ENCODE measurements around the gene PRKCE. TPM values are rescaled to one million over a fixed set of nuclear protein-coding genes. Genes with fewer than 3 reads are reported as not detected.

PRKCE gene
- total and polyA plus RNA-seq, 4 experiments from 2014 or later: 1.8 to 21.7 (median 11.0) TPM

- Histone ChIP-seq H3K27me3 (ENCODE audit: insufficient read depth, low read length) (no peaks in the 10 kb centered on the region), H3K4me1 (ENCODE audit: insufficient read depth, low read length) (no peaks in the 10 kb centered on the region), H3K36me3 (ENCODE audit: insufficient read depth, low read length) (no peaks in the 10 kb centered on the region), H3K27ac (ENCODE audit: low read depth, low read length) (no peak overlapping the region), H3K9me3 (ENCODE audit: control insufficient read depth in 1 of 2, low read length in 2 of 2) (no peaks in the 10 kb centered on the region), H3K4me3 (ENCODE audit: low read length in 2 of 2) (no peak overlapping the region)
- no peak for DNase-seq
- H3K36me3 Mint-ChIP-seq: peaks cover 22 to 44% of the 10 kb centered on the region in 2 donors
- intact Hi-C loops (cut with micrococcal nuclease): no loop called here
- peaks cover 2 to 25% (median 15%) of the 10 kb centered on the region in 8 donors for H3K9me3 Mint-ChIP-seq
- no peak overlapping the region for H3K4me3 Mint-ChIP-seq
- H3K27me3 Mint-ChIP-seq: no peaks in the 10 kb centered on the region
- ChIA-PET POLR2A (ENCODE audit: partially characterized antibody) (no interaction called here), CTCF (ENCODE audit: partially characterized antibody) (no interaction called here)
- peaks cover 0 to 4% (median under 1%) of the 10 kb centered on the region in 4 donors for H3K4me1 Mint-ChIP-seq
- H3K27ac Mint-ChIP-seq: no peak overlapping the region
These were observed 227.9 kb downstream of the PRKCE start for GRCh38 chr2:45879406-45879805.

DNA sequence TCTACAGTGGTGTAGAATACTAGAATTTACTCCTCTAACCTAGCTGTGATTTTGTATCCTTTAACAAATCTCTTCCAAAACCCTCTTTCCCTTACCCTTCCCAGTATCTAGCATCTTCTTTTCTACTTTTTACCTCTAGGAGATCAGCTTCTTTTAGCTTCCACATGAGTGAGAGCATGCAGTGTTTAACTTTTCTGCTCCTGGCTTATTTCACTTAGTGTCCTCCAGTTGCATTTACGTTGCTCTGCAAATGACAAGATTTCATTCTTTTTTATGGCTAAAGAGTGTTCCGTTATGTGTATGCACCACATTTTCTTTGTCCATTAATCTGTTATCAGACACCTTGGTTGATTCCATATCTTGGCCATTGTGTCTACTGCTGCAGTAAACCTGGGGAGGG, 228.5 kb downstream of the PRKCE start:
- peaks cover 2 to 25% (median 14%) of the 10 kb centered on the region in 8 donors for H3K9me3 Mint-ChIP-seq
- H3K4me3 Mint-ChIP-seq: no peak overlapping the region
- DNase-seq: no peak
- no peak overlapping the region for H3K27ac ChIP-seq (ENCODE audit: low read depth, low read length)
- ChIA-PET CTCF (ENCODE audit: partially characterized antibody) (no interaction called here), POLR2A (ENCODE audit: partially characterized antibody) (no interaction called here)
- H3K27me3 ChIP-seq (ENCODE audit: insufficient read depth, low read length): no peaks in the 10 kb centered on the region
- no peak overlapping the region for H3K4me3 ChIP-seq (ENCODE audit: low read length in 2 of 2)
- H3K4me1 ChIP-seq (ENCODE audit: insufficient read depth, low read length): no peaks in the 10 kb centered on the region
- H3K9me3 ChIP-seq (ENCODE audit: control insufficient read depth in 1 of 2, low read length in 2 of 2): no peaks in the 10 kb centered on the region
- H3K27ac Mint-ChIP-seq: no peak overlapping the region
- H3K4me1 Mint-ChIP-seq: peaks cover 0 to 4% (median under 1%) of the 10 kb centered on the region in 4 donors
- H3K36me3 Mint-ChIP-seq: peaks cover 20 to 41% of the 10 kb centered on the region in 2 donors
- intact Hi-C loops (cut with micrococcal nuclease): no loop called here
- H3K36me3 ChIP-seq (ENCODE audit: insufficient read depth, low read length): no peaks in the 10 kb centered on the region
- H3K27me3 Mint-ChIP-seq: no peaks in the 10 kb centered on the region

DNA sequence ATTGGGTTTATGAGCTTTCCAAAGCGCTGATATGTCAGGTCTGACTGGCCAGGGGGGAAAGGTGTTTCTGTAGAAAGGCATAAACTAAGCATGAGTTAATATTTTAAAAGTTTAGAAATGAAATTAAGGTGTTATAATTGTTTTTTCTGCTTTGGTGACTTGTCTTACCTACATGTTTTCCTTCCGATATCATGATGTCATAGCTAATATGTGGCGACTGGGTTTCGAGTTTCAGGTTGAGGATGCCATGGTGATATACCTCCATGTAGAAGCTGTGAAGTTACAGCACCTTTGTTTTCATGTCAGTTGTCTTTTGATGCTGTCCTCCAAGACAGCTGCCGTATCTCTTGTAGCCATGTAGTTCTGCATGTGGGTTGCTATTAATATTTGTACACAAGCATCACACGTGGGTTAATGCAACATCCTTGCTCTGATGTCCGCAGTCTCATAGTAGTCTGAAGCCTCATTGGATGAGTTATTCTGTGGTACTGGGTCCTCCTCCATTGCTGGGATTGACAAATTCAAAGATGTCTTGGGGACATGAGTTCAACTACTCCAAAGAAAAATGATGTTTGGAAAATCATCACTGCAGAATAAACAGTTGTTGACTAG, 230.6 kb downstream of the PRKCE start:
- H3K27ac Mint-ChIP-seq: no peak overlapping the region
- H3K27me3 Mint-ChIP-seq: no peaks in the 10 kb centered on the region
- H3K27ac ChIP-seq (ENCODE audit: low read depth, low read length): no peak overlapping the region
- intact Hi-C loops (cut with micrococcal nuclease): no loop called here
- peaks cover 2 to 7% (median 3%) of the 10 kb centered on the region in 8 donors for H3K9me3 Mint-ChIP-seq
- ChIA-PET CTCF (ENCODE audit: partially characterized antibody) (no interaction called here), POLR2A (ENCODE audit: partially characterized antibody) (no interaction called here)
- DNase-seq: no peak
- no peak overlapping the region for H3K4me3 ChIP-seq (ENCODE audit: low read length in 2 of 2)
- no peaks in the 10 kb centered on the region for H3K27me3 ChIP-seq (ENCODE audit: insufficient read depth, low read length)
- no peaks in the 10 kb centered on the region for H3K4me1 ChIP-seq (ENCODE audit: insufficient read depth, low read length)
- H3K4me3 Mint-ChIP-seq: no peak overlapping the region
- H3K36me3 Mint-ChIP-seq: peaks cover 15 to 23% of the 10 kb centered on the region in 2 donors
- no peaks in the 10 kb centered on the region for H3K9me3 ChIP-seq (ENCODE audit: control insufficient read depth in 1 of 2, low read length in 2 of 2)
- peaks cover 0 to 4% (median 2%) of the 10 kb centered on the region in 4 donors for H3K4me1 Mint-ChIP-seq
- H3K36me3 ChIP-seq (ENCODE audit: insufficient read depth, low read length): no peaks in the 10 kb centered on the region

DNA sequence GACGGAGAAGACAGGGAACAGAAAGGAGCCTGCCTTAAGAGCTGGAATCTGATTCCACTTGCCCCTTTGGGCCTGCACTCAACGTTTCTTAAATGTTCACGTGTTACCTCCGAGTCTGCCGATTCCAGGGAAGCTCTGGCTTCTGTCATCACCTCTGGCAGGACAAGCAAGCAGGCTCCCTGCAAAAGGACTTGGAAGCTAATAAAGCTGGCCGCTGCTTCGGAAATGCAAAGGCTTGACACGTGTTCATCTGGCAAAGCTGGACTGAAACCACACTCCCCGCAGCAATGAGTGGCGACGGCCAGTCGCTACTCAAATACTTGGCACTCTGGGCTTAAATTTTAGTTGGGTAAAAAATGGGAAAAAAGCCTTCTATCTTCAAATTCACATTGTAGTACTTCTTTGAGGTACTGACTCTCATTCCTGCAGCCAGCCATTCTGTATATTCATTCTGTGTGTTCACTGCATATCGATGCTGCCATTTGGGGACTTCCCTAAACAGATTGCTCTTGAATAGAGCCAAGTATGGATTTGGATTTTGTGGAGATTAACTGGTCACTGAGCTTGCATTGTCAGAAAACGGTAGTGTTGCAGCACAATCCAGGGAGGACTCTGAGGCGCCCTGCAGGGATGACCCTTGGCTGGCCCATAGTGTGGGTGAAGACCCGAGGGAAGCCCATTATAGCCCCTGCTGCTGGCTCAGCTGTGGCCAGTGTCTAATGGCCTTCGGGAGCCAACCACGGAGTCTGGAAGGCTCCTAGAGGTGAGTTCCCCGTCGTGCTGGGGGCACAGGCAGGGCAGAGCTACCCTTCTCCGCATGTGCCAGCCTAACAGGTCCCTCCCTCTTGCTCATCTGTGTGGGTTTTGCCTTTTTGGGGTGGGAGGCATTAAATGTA, 231.5 kb downstream of the PRKCE start:
- peaks cover 0 to 4% (median 3%) of the 10 kb centered on the region in 4 donors for H3K4me1 Mint-ChIP-seq
- ChIA-PET CTCF (ENCODE audit: partially characterized antibody) (no interaction called here), POLR2A (ENCODE audit: partially characterized antibody) (no interaction called here)
- H3K27me3 Mint-ChIP-seq: no peaks in the 10 kb centered on the region
- Histone ChIP-seq H3K36me3 (ENCODE audit: insufficient read depth, low read length) (no peaks in the 10 kb centered on the region), H3K4me3 (ENCODE audit: low read length in 2 of 2) (no peak overlapping the region), H3K9me3 (ENCODE audit: control insufficient read depth in 1 of 2, low read length in 2 of 2) (no peaks in the 10 kb centered on the region), H3K27ac (ENCODE audit: low read depth, low read length) (no peak overlapping the region), H3K27me3 (ENCODE audit: insufficient read depth, low read length) (no peaks in the 10 kb centered on the region), H3K4me1 (ENCODE audit: insufficient read depth, low read length) (no peaks in the 10 kb centered on the region)
- intact Hi-C loops (cut with micrococcal nuclease): no loop called here
- peaks cover 0 to 4% (median under 1%) of the 10 kb centered on the region in 8 donors for H3K9me3 Mint-ChIP-seq
- H3K4me3 Mint-ChIP-seq: no peak overlapping the region
- no peak for DNase-seq
- H3K36me3 Mint-ChIP-seq: peaks cover 10 to 16% of the 10 kb centered on the region in 2 donors
- H3K27ac Mint-ChIP-seq: no peak overlapping the region

DNA sequence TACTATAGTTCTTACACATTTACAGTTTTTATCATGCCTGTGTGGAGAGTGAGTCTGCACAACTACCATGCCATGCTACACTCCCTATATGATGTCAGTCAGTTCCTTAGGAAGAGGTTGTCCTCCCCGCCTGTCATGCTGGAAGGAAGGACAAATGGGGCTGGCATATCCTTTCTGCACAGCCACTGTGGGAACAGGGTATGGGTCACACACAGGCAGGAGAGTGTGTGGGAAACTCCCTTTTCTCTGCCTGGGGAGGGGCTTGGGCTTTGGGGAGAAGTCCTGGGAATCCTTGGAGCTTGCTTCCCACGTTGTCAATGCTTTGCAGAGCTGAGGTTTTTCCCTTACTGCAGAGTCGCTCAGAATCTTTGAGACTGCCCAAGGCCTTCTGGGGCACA, 232.1 kb downstream of the PRKCE start:
- no peaks in the 10 kb centered on the region for H3K9me3 ChIP-seq (ENCODE audit: control insufficient read depth in 1 of 2, low read length in 2 of 2)
- POLR2A ChIA-PET (ENCODE audit: partially characterized antibody): no interaction called here
- no peak overlapping the region for H3K4me3 Mint-ChIP-seq
- no peak overlapping the region for H3K27ac ChIP-seq (ENCODE audit: low read depth, low read length)
- H3K27me3 Mint-ChIP-seq: no peaks in the 10 kb centered on the region
- DNase-seq: no peak
- peaks cover 4 to 10% of the 10 kb centered on the region in 2 donors for H3K36me3 Mint-ChIP-seq
- H3K36me3 ChIP-seq (ENCODE audit: insufficient read depth, low read length): no peaks in the 10 kb centered on the region
- CTCF ChIA-PET (ENCODE audit: partially characterized antibody): no interaction called here
- peaks cover 0 to 2% (median 0%) of the 10 kb centered on the region in 8 donors for H3K9me3 Mint-ChIP-seq
- intact Hi-C loops (cut with micrococcal nuclease): no loop called here
- no peak overlapping the region for H3K4me3 ChIP-seq (ENCODE audit: low read length in 2 of 2)
- H3K4me1 ChIP-seq (ENCODE audit: insufficient read depth, low read length): no peaks in the 10 kb centered on the region
- H3K4me1 Mint-ChIP-seq: peaks cover 0 to 5% (median 3%) of the 10 kb centered on the region in 4 donors
- no peaks in the 10 kb centered on the region for H3K27me3 ChIP-seq (ENCODE audit: insufficient read depth, low read length)
- no peak overlapping the region for H3K27ac Mint-ChIP-seq

- no peaks in the 10 kb centered on the region for H3K27me3 Mint-ChIP-seq
- Histone ChIP-seq H3K36me3 (ENCODE audit: insufficient read depth, low read length) (no peaks in the 10 kb centered on the region), H3K4me3 (ENCODE audit: low read length in 2 of 2) (no peak overlapping the region), H3K27ac (ENCODE audit: low read depth, low read length) (no peak overlapping the region), H3K9me3 (ENCODE audit: control insufficient read depth in 1 of 2, low read length in 2 of 2) (no peaks in the 10 kb centered on the region), H3K27me3 (ENCODE audit: insufficient read depth, low read length) (no peaks in the 10 kb centered on the region), H3K4me1 (ENCODE audit: insufficient read depth, low read length) (no peaks in the 10 kb centered on the region)
- peaks cover 0 to 2% (median 0%) of the 10 kb centered on the region in 8 donors for H3K9me3 Mint-ChIP-seq
- intact Hi-C loops (cut with micrococcal nuclease): no loop called here
- H3K27ac Mint-ChIP-seq: no peak overlapping the region
- peaks cover 4 to 9% (median 5%) of the 10 kb centered on the region in 4 donors for H3K4me1 Mint-ChIP-seq
- no peak overlapping the region for H3K4me3 Mint-ChIP-seq
- H3K36me3 Mint-ChIP-seq: peaks cover 4 to 6% of the 10 kb centered on the region in 2 donors
- no peak for DNase-seq
- ChIA-PET POLR2A (ENCODE audit: partially characterized antibody) (no interaction called here), CTCF (ENCODE audit: partially characterized antibody) (no interaction called here)
These were observed 232.7 kb downstream of the PRKCE start for GRCh38 chr2:45884126-45884525.

GRCh38 chr2:45885171-45885621, 233.7 kb downstream of the PRKCE start:
- DNase-seq: no peak
- Histone ChIP-seq H3K9me3 (ENCODE audit: control insufficient read depth in 1 of 2, low read length in 2 of 2) (no peaks in the 10 kb centered on the region), H3K27me3 (ENCODE audit: insufficient read depth, low read length) (no peaks in the 10 kb centered on the region), H3K27ac (ENCODE audit: low read depth, low read length) (no peak overlapping the region), H3K36me3 (ENCODE audit: insufficient read depth, low read length) (no peaks in the 10 kb centered on the region), H3K4me3 (ENCODE audit: low read length in 2 of 2) (no peak overlapping the region), H3K4me1 (ENCODE audit: insufficient read depth, low read length) (no peaks in the 10 kb centered on the region)
- no peak overlapping the region for H3K27ac Mint-ChIP-seq
- no peak overlapping the region for H3K4me3 Mint-ChIP-seq
- ChIA-PET CTCF (ENCODE audit: partially characterized antibody) (no interaction called here), POLR2A (ENCODE audit: partially characterized antibody) (no interaction called here)
- peaks cover 8 to 12% (median 11%) of the 10 kb centered on the region in 4 donors for H3K4me1 Mint-ChIP-seq
- H3K9me3 Mint-ChIP-seq: peaks cover 0 to 2% (median 0%) of the 10 kb centered on the region in 8 donors
- peaks cover 2 to 4% of the 10 kb centered on the region in 2 donors for H3K36me3 Mint-ChIP-seq
- intact Hi-C loops (cut with micrococcal nuclease): no loop called here
- no peaks in the 10 kb centered on the region for H3K27me3 Mint-ChIP-seq

All from CD4-positive, alpha-beta memory T cell (primary cell).